Measurements from ENCODE around the gene SMARCA4.
"Not testable (repeated sequence)": the region's sequence is repeated elsewhere in the genome, so short reads cannot be mapped to it uniquely, and the experiment has no call there.

Gene SMARCA4

GRCh38 chr19:11098861-11099260 lies 138.0 kb downstream of the SMARCA4 start:
- no peak overlapping the region for H3K4me3 ChIP-seq (ENCODE audit: low read length)
- no peak for TF ChIP-seq CTCF (conservative IDR thresholded peaks at IDR 0.05; ENCODE audit: low read length)
- DNase-seq (ENCODE audit: low read depth), result no peak

- no peak for TF ChIP-seq CTCF (conservative IDR thresholded peaks at IDR 0.05; ENCODE audit: low read length)
- DNase-seq (ENCODE audit: low read depth), result no peak
Measured at GRCh38 chr19:11100049-11100448, 139.2 kb downstream of the SMARCA4 start.

GRCh38 chr19:11101057-11101456 lies 140.2 kb downstream of the SMARCA4 start:
- no peak overlapping the region for H3K4me3 ChIP-seq (ENCODE audit: low read length)
- DNase-seq (ENCODE audit: low read depth), result no peak
- no peak for TF ChIP-seq CTCF (conservative IDR thresholded peaks at IDR 0.05; ENCODE audit: low read length)

More at GRCh38 chr19:11100049-11100448, 139.2 kb downstream of the SMARCA4 start:
- H3K4me3 ChIP-seq (ENCODE audit: low read length), result no peak overlapping the region

GRCh38 chr19:11102944-11103343 lies 142.1 kb downstream of the SMARCA4 start:
- no peak for DNase-seq (ENCODE audit: low read depth)
- no peak for TF ChIP-seq CTCF (conservative IDR thresholded peaks at IDR 0.05; ENCODE audit: low read length)
- no peak overlapping the region for H3K4me3 ChIP-seq (ENCODE audit: low read length)

- not testable (repeated sequence) for H3K4me3 ChIP-seq (ENCODE audit: low read length); DNase-seq (ENCODE audit: low read depth)
Measured at GRCh38 chr19:11103667-11104066, 142.8 kb downstream of the SMARCA4 start.

- H3K4me3 ChIP-seq (ENCODE audit: low read length), result no peak overlapping the region
- no peak for TF ChIP-seq CTCF (conservative IDR thresholded peaks at IDR 0.05; ENCODE audit: low read length)
- no peak for DNase-seq (ENCODE audit: low read depth)
Measured at GRCh38 chr19:11105014-11105636, 144.3 kb downstream of the SMARCA4 start.

- DNase-seq (ENCODE audit: low read depth), result no peak
- H3K4me3 ChIP-seq (ENCODE audit: low read length), result no peak overlapping the region
- TF ChIP-seq CTCF (conservative IDR thresholded peaks at IDR 0.05; ENCODE audit: low read length), result no peak
Measured at GRCh38 chr19:11106477-11106876, 145.6 kb downstream of the SMARCA4 start.

- H3K4me3 ChIP-seq (ENCODE audit: low read length), result no peak overlapping the region
- TF ChIP-seq CTCF (conservative IDR thresholded peaks at IDR 0.05; ENCODE audit: low read length), result no peak
- no peak for DNase-seq (ENCODE audit: low read depth)
Measured at GRCh38 chr19:11108746-11109145, 147.9 kb downstream of the SMARCA4 start.

Data from AG10803 (cell line).